Activated T-helper 2 cell treated with anti-CD3 and anti-CD28 coated beads, Interferon-gamma antibody, Interleukin-2, Interleukin-4, amounts not matched to agents 10 μg/mL and 5 μg/mL and 100 μg/mL, durations not matched to agents 14 hours and 24 hours and 36 hours (primary cell): Measurements from ENCODE around the gene HIVEP3. TPM values are rescaled to one million over a fixed set of nuclear protein-coding genes. Genes with fewer than 3 reads are reported as not detected.
"Not testable (repeated sequence)": the region's sequence is repeated elsewhere in the genome, so short reads cannot be mapped to it uniquely, and the experiment has no call there.

Source experiments
- DNase-seq: peaks from one replicate; pipeline ENCODE4 v3.0.0; 2021; ENCODE audit warnings: low spot score
- H3K27ac Mint-ChIP-seq: one replicate; pipeline ENCODE4 v1.8.0; 2021; ENCODE audit warnings: mixed read lengths
- H3K27me3 Mint-ChIP-seq: one replicate; pipeline ENCODE4 v1.8.0; 2021; ENCODE audit warnings: low read depth, mixed read lengths
- H3K36me3 Mint-ChIP-seq: one replicate; pipeline ENCODE4 v1.8.0; 2021; ENCODE audit warnings: low read depth, mixed read lengths
- H3K4me1 Mint-ChIP-seq: one replicate; pipeline ENCODE4 v1.8.0; 2021; ENCODE audit warnings: low read depth, mixed read lengths
- H3K4me3 Mint-ChIP-seq: one replicate; pipeline ENCODE4 v1.8.0; 2021; ENCODE audit warnings: low read depth, mild to moderate bottlenecking, moderate library complexity, mixed read lengths
- H3K9me3 Mint-ChIP-seq: one replicate; pipeline ENCODE4 v1.8.0; 2021; ENCODE audit warnings: mixed read lengths
- intact Hi-C: fragments of 100-400 bp; cut with micrococcal nuclease; formaldehyde crosslinking; loops from one replicate; pipeline ENCODE4 v1.15.1; 2023
- total RNA-seq: library from RNA; stranded (reverse); gene quantifications from 2 replicates; pipeline ENCODE4 v1.2.3, GENCODE V29; 2022

HIVEP3 gene
- total RNA-seq, 1 donor from 2014 or later: 33.7 TPM

DNA sequence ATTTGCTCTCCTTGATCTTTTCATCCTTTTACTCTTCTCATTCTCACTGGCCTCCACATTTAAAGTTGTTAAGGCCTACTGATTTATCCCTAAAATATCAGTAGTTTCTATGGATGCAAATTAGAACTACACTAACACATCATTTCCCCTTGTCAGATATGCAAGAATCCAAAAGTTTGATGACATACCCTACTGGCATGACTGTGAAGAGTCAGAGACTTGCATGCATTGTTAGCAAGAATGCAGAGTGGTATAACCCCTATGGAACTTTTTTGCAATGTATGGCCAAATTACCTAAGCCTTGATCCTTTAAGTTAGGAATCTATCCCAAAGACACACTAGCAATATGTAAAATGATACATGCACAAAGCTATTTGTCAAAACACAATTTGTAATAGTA, 23.6 kb upstream of the HIVEP3 start:
- DNase-seq: no peak
- Mint-ChIP-seq H3K4me1 (peaks cover 4% of the 10 kb centered on the region), H3K4me3 (no peak overlapping the region), H3K27me3 (peaks cover 2% of the 10 kb centered on the region), H3K36me3 (peaks cover 2% of the 10 kb centered on the region), H3K27ac (no peak overlapping the region), H3K9me3 (peaks cover 11% of the 10 kb centered on the region)
- intact Hi-C loops: no loop called here

- H3K36me3 Mint-ChIP-seq: peaks cover 2% of the 10 kb centered on the region
- H3K4me1 Mint-ChIP-seq: peaks cover 4% of the 10 kb centered on the region
- DNase-seq: no peak
- no peak overlapping the region for H3K4me3 Mint-ChIP-seq
- H3K27me3 Mint-ChIP-seq: peaks cover 2% of the 10 kb centered on the region
- intact Hi-C loops: no loop called here
- no peak overlapping the region for H3K27ac Mint-ChIP-seq
- peaks cover 11% of the 10 kb centered on the region for H3K9me3 Mint-ChIP-seq
Measured at GRCh38 chr1:41941381-41941780, 22.7 kb upstream of the HIVEP3 start.

DNA sequence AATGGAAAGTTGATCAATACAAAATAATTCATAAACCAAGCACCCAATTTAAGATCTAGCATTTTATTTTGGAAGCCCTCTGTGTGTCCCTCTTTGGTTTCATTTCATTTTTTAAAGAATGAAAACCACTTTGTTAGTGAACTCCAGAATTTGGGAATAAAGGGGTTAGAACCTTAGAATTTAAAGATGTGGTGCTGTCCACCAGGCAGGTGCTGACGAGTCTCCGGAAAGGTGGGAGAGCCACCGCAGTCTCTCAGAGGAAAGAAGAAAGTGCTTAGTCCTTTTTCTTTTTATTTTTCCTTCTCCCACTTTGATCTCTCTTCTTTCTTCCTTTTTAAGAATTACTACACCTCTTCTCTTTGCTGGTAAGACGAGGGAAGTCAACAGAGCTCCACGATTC, 20.5 kb upstream of the HIVEP3 start:
- no peak for DNase-seq
- intact Hi-C loops: loop anchor here (5.0 kb wide), 1 partner anchor 78 kb away; no protein-coding TSS in a partner anchor

GRCh38 chr1:41936107-41936506, 17.4 kb upstream of the HIVEP3 start:
- Mint-ChIP-seq H3K27ac (no peak overlapping the region), H3K9me3 (peaks cover 16% of the 10 kb centered on the region), H3K4me3 (no peak overlapping the region), H3K27me3 (peaks cover 8% of the 10 kb centered on the region), H3K36me3 (no peaks in the 10 kb centered on the region), H3K4me1 (peaks cover 19% of the 10 kb centered on the region)
- intact Hi-C loops: loop anchor here (5.0 kb wide), 1 partner anchor 81 kb away; no protein-coding TSS in a partner anchor
- DNase-seq: no peak

More for the DNA sequence above, 20.5 kb upstream of the HIVEP3 start:
- peaks cover 11% of the 10 kb centered on the region for H3K4me1 Mint-ChIP-seq
- peaks cover 12% of the 10 kb centered on the region for H3K9me3 Mint-ChIP-seq
- peaks cover 2% of the 10 kb centered on the region for H3K27me3 Mint-ChIP-seq
- H3K4me3 Mint-ChIP-seq: no peak overlapping the region
- peaks cover 2% of the 10 kb centered on the region for H3K36me3 Mint-ChIP-seq
- no peak overlapping the region for H3K27ac Mint-ChIP-seq

DNA sequence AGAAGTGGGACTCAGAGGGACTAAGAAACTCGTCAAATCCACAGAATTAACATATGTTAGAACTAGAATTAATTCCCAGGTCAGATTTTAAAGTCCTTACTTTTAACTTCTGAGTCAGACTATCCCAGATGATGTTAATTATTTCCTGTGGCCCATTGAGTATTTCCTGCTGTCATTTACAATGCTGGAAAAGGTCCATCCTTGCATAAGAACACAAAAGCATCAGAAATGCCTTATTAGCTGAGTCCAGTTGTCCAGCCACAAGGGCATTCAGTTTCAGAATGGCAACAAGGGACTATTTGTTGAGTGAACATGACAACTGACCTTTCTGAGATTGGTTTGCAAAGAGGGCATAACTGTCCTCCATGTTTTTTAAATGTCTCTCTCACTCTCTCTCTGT, 16.5 kb upstream of the HIVEP3 start:
- Mint-ChIP-seq H3K27ac (no peak overlapping the region), H3K27me3 (peaks cover 8% of the 10 kb centered on the region), H3K9me3 (peaks cover 16% of the 10 kb centered on the region), H3K4me3 (no peak overlapping the region), H3K36me3 (no peaks in the 10 kb centered on the region), H3K4me1 (peaks cover 16% of the 10 kb centered on the region)
- no peak for DNase-seq
- intact Hi-C loops: loop anchor here (5.0 kb wide), 1 partner anchor 82 kb away; no protein-coding TSS in a partner anchor

- H3K27ac Mint-ChIP-seq: no peak overlapping the region
Measured at GRCh38 chr1:41933106-41933505, 14.4 kb upstream of the HIVEP3 start.

GRCh38 chr1:41931578-41931977, 12.9 kb upstream of the HIVEP3 start:
- intact Hi-C loops: loop anchor here (5.0 kb wide), 1 partner anchor 39 kb away; no protein-coding TSS in a partner anchor

More at GRCh38 chr1:41933106-41933505, 14.4 kb upstream of the HIVEP3 start:
- H3K27me3 Mint-ChIP-seq: peaks cover 20% of the 10 kb centered on the region
- peaks cover 14% of the 10 kb centered on the region for H3K9me3 Mint-ChIP-seq
- no peaks in the 10 kb centered on the region for H3K36me3 Mint-ChIP-seq
- intact Hi-C loops: loop anchor here (5.0 kb wide), 1 partner anchor 41 kb away; no protein-coding TSS in a partner anchor
- no peak overlapping the region for H3K4me3 Mint-ChIP-seq
- no peak for DNase-seq
- peaks cover 15% of the 10 kb centered on the region for H3K4me1 Mint-ChIP-seq

GRCh38 chr1:41927118-41927517, 8.4 kb upstream of the HIVEP3 start:
- no peak overlapping the region for H3K4me3 Mint-ChIP-seq
- H3K4me1 Mint-ChIP-seq: peaks cover 2% of the 10 kb centered on the region
- no peaks in the 10 kb centered on the region for H3K36me3 Mint-ChIP-seq
- no peaks in the 10 kb centered on the region for H3K9me3 Mint-ChIP-seq
- intact Hi-C loops: loop anchor here (10.0 kb wide), 1 partner anchor 108 kb away; no protein-coding TSS in a partner anchor
- H3K27ac Mint-ChIP-seq: no peak overlapping the region
- DNase-seq: no peak
- H3K27me3 Mint-ChIP-seq: peaks cover 28% of the 10 kb centered on the region

More at GRCh38 chr1:41931578-41931977, 12.9 kb upstream of the HIVEP3 start:
- Mint-ChIP-seq H3K27ac (no peak overlapping the region), H3K4me1 (peaks cover 15% of the 10 kb centered on the region), H3K4me3 (no peak overlapping the region), H3K36me3 (no peaks in the 10 kb centered on the region), H3K27me3 (peaks cover 20% of the 10 kb centered on the region), H3K9me3 (peaks cover 13% of the 10 kb centered on the region)
- no peak for DNase-seq

DNA sequence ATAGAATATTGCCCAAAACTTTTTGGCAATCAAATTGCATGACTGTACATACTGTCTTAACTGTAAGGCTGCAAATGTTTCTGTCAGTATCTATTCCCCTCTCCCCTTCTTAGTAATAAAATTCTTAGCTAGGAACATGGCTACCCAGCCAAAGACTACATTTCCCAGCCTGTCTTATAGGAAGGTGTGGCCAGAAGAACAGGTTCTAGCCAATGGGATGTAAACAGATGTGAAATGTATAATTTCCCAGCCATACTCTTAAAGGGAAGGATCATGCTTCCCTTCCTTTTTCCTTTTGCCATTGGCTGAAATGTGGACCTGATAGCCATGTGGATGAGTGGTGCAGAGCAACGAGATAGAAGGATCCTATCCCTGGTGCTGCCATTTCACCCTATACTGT, 7.0 kb upstream of the HIVEP3 start:
- peaks cover 5% of the 10 kb centered on the region for H3K4me1 Mint-ChIP-seq
- intact Hi-C loops: loop anchor here (10.0 kb wide), 1 partner anchor 109 kb away; no protein-coding TSS in a partner anchor
- no peak for DNase-seq
- no peak overlapping the region for H3K27ac Mint-ChIP-seq
- H3K9me3 Mint-ChIP-seq: peaks cover 4% of the 10 kb centered on the region
- peaks cover 2% of the 10 kb centered on the region for H3K36me3 Mint-ChIP-seq
- H3K27me3 Mint-ChIP-seq: peaks cover 35% of the 10 kb centered on the region
- no peak overlapping the region for H3K4me3 Mint-ChIP-seq

- peaks cover 30% of the 10 kb centered on the region for H3K27me3 Mint-ChIP-seq
- H3K9me3 Mint-ChIP-seq: peaks cover 4% of the 10 kb centered on the region
- H3K27ac Mint-ChIP-seq: no peak overlapping the region
- H3K36me3 Mint-ChIP-seq: peaks cover 2% of the 10 kb centered on the region
- H3K4me3 Mint-ChIP-seq: no peak overlapping the region
- intact Hi-C loops: loop anchor here (10.0 kb wide), 1 partner anchor 110 kb away; no protein-coding TSS in a partner anchor
- peaks cover 12% of the 10 kb centered on the region for H3K4me1 Mint-ChIP-seq
- no peak for DNase-seq
Measured at GRCh38 chr1:41924911-41925310, 6.2 kb upstream of the HIVEP3 start.

DNA sequence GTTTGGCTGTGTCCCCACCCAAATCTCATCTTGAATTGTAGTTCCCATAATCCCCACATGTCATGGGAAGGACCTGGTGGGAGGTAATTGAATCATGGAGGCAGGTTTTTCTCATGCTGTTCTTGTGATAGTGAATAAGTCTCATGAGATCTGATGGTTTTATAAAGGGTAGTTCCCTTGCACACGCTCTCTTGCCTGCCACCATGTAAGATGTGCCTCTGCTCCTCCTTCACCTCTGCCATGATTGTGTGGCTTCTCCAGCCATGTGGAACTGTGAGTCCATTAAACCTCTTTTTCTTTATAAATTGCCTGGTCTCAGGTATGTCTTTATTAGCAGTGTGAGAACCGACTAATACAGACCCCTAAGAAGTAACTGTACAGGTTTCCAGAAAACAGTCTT, 2.5 kb upstream of the HIVEP3 start:
- intact Hi-C loops: loop anchor here (2.0 to 10.0 kb wide), 2 partner anchors 58 to 114 kb away; no protein-coding TSS in a partner anchor
- not testable (repeated sequence) for H3K36me3 Mint-ChIP-seq, H3K9me3 Mint-ChIP-seq, H3K27ac Mint-ChIP-seq, H3K4me3 Mint-ChIP-seq, DNase-seq
- H3K27me3 Mint-ChIP-seq: peaks cover 18% of the 10 kb centered on the region
- H3K4me1 Mint-ChIP-seq: peaks cover 42% of the 10 kb centered on the region

GRCh38 chr1:41920658-41921057, 1.9 kb upstream of the HIVEP3 start:
- peaks cover 2% of the 10 kb centered on the region for H3K36me3 Mint-ChIP-seq

DNA sequence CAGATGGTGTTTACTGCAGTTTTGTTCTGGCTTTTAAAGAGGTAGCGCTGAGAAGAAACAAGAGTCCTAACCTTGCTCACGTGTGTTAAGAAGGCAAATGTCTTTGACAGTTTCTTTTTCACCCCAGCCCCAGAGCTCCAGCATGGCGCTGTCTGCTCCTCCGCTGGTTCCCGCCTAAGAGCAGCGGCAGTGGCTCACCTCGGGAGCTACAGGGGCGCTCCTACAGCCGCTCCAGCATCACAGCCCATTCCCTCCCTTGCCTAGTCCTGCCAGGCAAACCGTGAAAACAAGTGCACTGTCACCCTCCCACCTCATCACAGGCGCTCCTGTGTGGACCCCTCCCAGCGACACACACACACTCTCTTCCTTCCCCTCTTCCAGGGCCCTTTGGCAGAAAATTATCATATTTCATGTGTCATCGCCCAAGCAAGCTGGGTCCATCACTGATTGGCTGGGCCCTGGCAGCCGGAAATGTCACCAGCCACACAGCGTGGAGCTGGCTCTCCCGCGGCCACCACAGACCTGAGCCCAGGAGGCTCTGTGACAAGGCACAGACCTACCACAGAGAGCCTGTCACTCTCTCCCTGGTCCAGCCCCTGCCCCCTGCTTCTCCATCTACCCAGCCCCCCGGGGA, 1.2 kb upstream of the HIVEP3 start:
- Mint-ChIP-seq H3K27me3 (peaks cover 15% of the 10 kb centered on the region), H3K36me3 (peaks cover 2% of the 10 kb centered on the region), H3K4me3 (peak overlapping the region; percentile 87), H3K9me3 (peaks cover 4% of the 10 kb centered on the region), H3K4me1 (peaks cover 53% of the 10 kb centered on the region), H3K27ac (peak overlapping the region; percentile 83)
- intact Hi-C loops: loop anchor here (2.0 to 10.0 kb wide), 4 partner anchors 29 to 115 kb away; no protein-coding TSS in a partner anchor
- peak; percentile 85 for DNase-seq

More at GRCh38 chr1:41920658-41921057, 1.9 kb upstream of the HIVEP3 start:
- peaks cover 15% of the 10 kb centered on the region for H3K27me3 Mint-ChIP-seq
- H3K9me3 Mint-ChIP-seq: peaks cover 4% of the 10 kb centered on the region
- no peak for DNase-seq
- intact Hi-C loops: loop anchor here (2.0 to 10.0 kb wide), 2 partner anchors 58 to 114 kb away; no protein-coding TSS in a partner anchor
- no peak overlapping the region for H3K4me3 Mint-ChIP-seq
- H3K27ac Mint-ChIP-seq: no peak overlapping the region
- peaks cover 47% of the 10 kb centered on the region for H3K4me1 Mint-ChIP-seq
